Astrocyte (in vitro differentiated cells and primary cell): Measurements from ENCODE around the gene CD33.

Source experiments
- CTCF ChIP-seq: IDR thresholded peaks from 2 replicates; pipeline ENCODE4 v1.5.1; 2011; ENCODE audit warnings: low read depth, mild to moderate bottlenecking, inconsistent platforms, low read length, moderate library complexity; ENCODE audit not compliant: insufficient read depth
- EZH2 ChIP-seq: IDR thresholded peaks from 2 replicates; pipeline ENCODE4 v1.6.1; 2012; ENCODE audit warnings: mild to moderate bottlenecking, low read length, inconsistent platforms; ENCODE audit not compliant: insufficient read depth

- no peak for TF ChIP-seq CTCF
- TF ChIP-seq EZH2, result no peak
Measured at GRCh38 chr19:51271067-51271466, 46.2 kb downstream of the CD33 start.
